H9 (cell line): ENCODE data around the gene IQCN. TPM values are rescaled to one million over a fixed set of nuclear protein-coding genes. Genes with fewer than 3 reads are reported as not detected.

ENCODE experiments used
- DNase-seq: peaks from one replicate; pipeline ENCODE4 v3.0.0-alpha.2; 2017
- H2AFZ ChIP-seq: one replicate; pipeline ENCODE4 v1.6.1; 2013; ENCODE audit warnings: mild to moderate bottlenecking, low read length, control low read depth, moderate library complexity
- H2AK5ac ChIP-seq: 2 replicates; pipeline ENCODE4 v1.6.1; 2013; ENCODE audit warnings: low read length, control low read depth, mixed read lengths; ENCODE audit not compliant: insufficient read length
- H2BK120ac ChIP-seq: one replicate; pipeline ENCODE4 v1.6.1; 2013; ENCODE audit warnings: low read depth, mild to moderate bottlenecking, low read length, control low read depth, inconsistent platforms; ENCODE audit not compliant: poor library complexity, severe bottlenecking
- H2BK12ac ChIP-seq: 2 replicates; pipeline ENCODE4 v1.6.1; 2013; ENCODE audit warnings: low read length, control low read depth, mixed read lengths, low read depth; ENCODE audit not compliant: insufficient read length
- H2BK15ac ChIP-seq: 2 replicates; pipeline ENCODE4 v1.6.1; 2013; ENCODE audit warnings: low read depth, low read length, control low read depth
- H2BK20ac ChIP-seq: one replicate; pipeline ENCODE4 v1.6.1; 2013; ENCODE audit warnings: low read depth, mild to moderate bottlenecking, low read length, control low read depth, inconsistent platforms; ENCODE audit not compliant: poor library complexity, severe bottlenecking
- H2BK5ac ChIP-seq: 2 replicates; pipeline ENCODE4 v1.6.1; 2013; ENCODE audit warnings: low read length, control low read depth, mixed read lengths; ENCODE audit not compliant: insufficient read length
- H3K14ac ChIP-seq: 2 replicates; pipeline ENCODE4 v1.6.1; 2013; ENCODE audit warnings: low read length, control low read depth; ENCODE audit not compliant: insufficient read depth
- H3K18ac ChIP-seq: 2 replicates; pipeline ENCODE4 v1.6.1; 2013; ENCODE audit warnings: low read depth, mild to moderate bottlenecking, mixed read lengths, low read length, control low read depth; ENCODE audit not compliant: insufficient read length
- H3K23ac ChIP-seq: 2 replicates; pipeline ENCODE4 v1.6.1; 2013; ENCODE audit warnings: low read length, control low read depth, mixed read lengths, low read depth; ENCODE audit not compliant: insufficient read length
- H3K23me2 ChIP-seq: 2 replicates; pipeline ENCODE4 v1.6.1; 2013; ENCODE audit warnings: low read depth, mild to moderate bottlenecking, mixed read lengths, low read length, control low read depth; ENCODE audit not compliant: insufficient read length, poor library complexity, severe bottlenecking
- H3K27ac ChIP-seq: 2 replicates; pipeline ENCODE4 v1.5.1; 2013; ENCODE audit warnings: low read length, control low read depth, mixed read lengths, low read depth; ENCODE audit not compliant: insufficient read length
- H3K27me3 ChIP-seq: 2 replicates; pipeline ENCODE4 v1.6.1; 2013; ENCODE audit warnings: low read length, control low read depth, inconsistent platforms; ENCODE audit not compliant: insufficient read depth
- H3K4ac ChIP-seq: 2 replicates; pipeline ENCODE4 v1.6.1; 2013; ENCODE audit warnings: low read depth, mild to moderate bottlenecking, control low read depth, inconsistent platforms, low read length, moderate library complexity
- H3K4me1 ChIP-seq: 2 replicates; pipeline ENCODE4 v1.6.1; 2013; ENCODE audit warnings: low read length, control low read depth, inconsistent platforms; ENCODE audit not compliant: insufficient read depth
- H3K4me2 ChIP-seq: 2 replicates; pipeline ENCODE4 v1.6.1; 2013; ENCODE audit warnings: low read length, control low read depth, mixed read lengths; ENCODE audit not compliant: insufficient read length, insufficient read depth
- H3K56ac ChIP-seq: 2 replicates; pipeline ENCODE4 v1.6.1; 2013; ENCODE audit warnings: low read depth, mild to moderate bottlenecking, mixed read lengths, low read length, control low read depth; ENCODE audit not compliant: insufficient read length
- H3K79me1 ChIP-seq: 2 replicates; pipeline ENCODE4 v1.6.1; 2013; ENCODE audit warnings: low read depth, mild to moderate bottlenecking, moderate library complexity, low read length, control low read depth, inconsistent platforms; ENCODE audit not compliant: insufficient read depth, poor library complexity, severe bottlenecking
- H3K79me2 ChIP-seq: 2 replicates; pipeline ENCODE4 v1.6.1; 2013; ENCODE audit warnings: low read length, control low read depth, inconsistent platforms; ENCODE audit not compliant: insufficient read depth
- H3K9ac ChIP-seq: 2 replicates; pipeline ENCODE4 v1.6.1; 2013; ENCODE audit warnings: low read length, control low read depth, mixed read lengths; ENCODE audit not compliant: insufficient read length; ENCODE audit errors: extremely low read depth
- H3K9me3 ChIP-seq: one replicate; pipeline ENCODE4 v1.6.1; 2013; ENCODE audit warnings: low read depth, low read length, inconsistent platforms; ENCODE audit not compliant: control insufficient read depth
- H3T11ph ChIP-seq: one replicate; pipeline ENCODE4 v1.6.1; 2013; ENCODE audit warnings: mild to moderate bottlenecking, low read length, control low read depth, inconsistent platforms
- H4K20me1 ChIP-seq: one replicate; pipeline ENCODE4 v1.6.1; 2013; ENCODE audit not compliant: control insufficient read depth, insufficient read length, insufficient read depth
- H4K5ac ChIP-seq: 2 replicates; pipeline ENCODE4 v1.6.1; 2013; ENCODE audit warnings: low read depth, mild to moderate bottlenecking, mixed read lengths, low read length, control low read depth; ENCODE audit not compliant: insufficient read length
- H4K8ac ChIP-seq: replicated peaks from 2 replicates; pipeline ENCODE4 v1.6.1; 2013; ENCODE audit warnings: low read length, control low read depth, mixed read lengths, low read depth; ENCODE audit not compliant: insufficient read length
- H4K91ac ChIP-seq: 2 replicates; pipeline ENCODE4 v1.6.1; 2013; ENCODE audit warnings: low read depth, mild to moderate bottlenecking, moderate library complexity, mixed read lengths, low read length, control low read depth; ENCODE audit not compliant: insufficient read length
- H3K27ac Mint-ChIP-seq, 3 experiments: 2 replicates in 2 of 3; 3 replicates in 1 of 3; pipeline ENCODE4 v1.8.0; 2020 to 2021; ENCODE audit warnings: mixed read lengths in 3 of 3, mild to moderate bottlenecking in 1 of 3, moderate library complexity in 1 of 3
- H3K27me3 Mint-ChIP-seq: 2 replicates; pipeline ENCODE4 v1.8.0; 2021; ENCODE audit warnings: low read depth, mild to moderate bottlenecking, moderate library complexity, mixed read lengths
- H3K36me3 Mint-ChIP-seq, 3 experiments: 2 replicates in 2 of 3; 3 replicates in 1 of 3; pipeline ENCODE4 v1.8.0; 2020 to 2021; ENCODE audit warnings: low read depth in 3 of 3, mixed read lengths in 3 of 3; ENCODE audit not compliant: insufficient read depth in 1 of 3
- H3K4me1 Mint-ChIP-seq, 2 experiments: 2 replicates each; pipeline ENCODE4 v1.8.0; 2020; ENCODE audit warnings: mixed read lengths in 2 of 2
- H3K4me3 Mint-ChIP-seq, 2 experiments: 2 replicates in 1 of 2; 3 replicates in 1 of 2; pipeline ENCODE4 v1.8.0; 2020 to 2021; ENCODE audit warnings: mild to moderate bottlenecking in 2 of 2, mixed read lengths in 2 of 2, moderate library complexity in 1 of 2
- H3K9me3 Mint-ChIP-seq, 2 experiments: 2 replicates in 1 of 2; 3 replicates in 1 of 2; pipeline ENCODE4 v1.8.0; 2020; ENCODE audit warnings: mild to moderate bottlenecking in 2 of 2, mixed read lengths in 2 of 2, moderate library complexity in 1 of 2
- CTCF ChIP-seq: fragments of 200-600 bp; sonication (generic); conservative IDR thresholded peaks from 3 replicates; pipeline ENCODE4 v1.8.0; 2021; ENCODE audit warnings: antibody characterized with exemption, mild to moderate bottlenecking
- WGBS: extraction: QIAGEN DNeasy Blood & Tissue Kit; methylation state at CpG from one replicate; pipeline ENCODE4 v1.1.7; 2013; ENCODE audit warnings: missing lambda C conversion rate, low lambda C conversion rate, mixed read lengths; ENCODE audit not compliant: insufficient read length; ENCODE audit errors: extremely low coverage; 5-methylcytosine and 5-hydroxymethylcytosine counted together
- total RNA-seq: library from RNA; stranded (reverse); gene quantifications from 2 replicates; pipeline ENCODE4 v1.2.1, GENCODE V29; 2021

Gene IQCN
- total RNA-seq, 1 experiment from 2014 or later: 0.39 TPM

- no CpG with 5 or more reads among the region's 9 CpGs for WGBS
- Histone ChIP-seq H3T11ph (no peak overlapping the region), H3K23me2 (peaks cover 9% of the 10 kb centered on the region), H4K91ac (no peak overlapping the region), H3K4me2 (no peak overlapping the region), H2BK20ac (no peak overlapping the region), H2BK15ac (no peak overlapping the region), H3K9ac (no peak overlapping the region), H3K4ac (no peak overlapping the region), H2AFZ (no peak overlapping the region), H3K9me3 (no peaks in the 10 kb centered on the region), H2AK5ac (no peak overlapping the region), H2BK120ac (no peak overlapping the region), H3K27ac (no peak overlapping the region), H3K27me3 (no peaks in the 10 kb centered on the region), H3K79me1 (no peaks in the 10 kb centered on the region), H2BK12ac (no peak overlapping the region), H4K8ac (no peak overlapping the region), H3K4me1 (peaks cover 5% of the 10 kb centered on the region; the same call in 1 of the 2 replicates), H3K18ac (no peak overlapping the region), H3K79me2 (no peaks in the 10 kb centered on the region; the same call in 1 of the 2 replicates), H4K5ac (no peak overlapping the region), H4K20me1 (no peaks in the 10 kb centered on the region), H2BK5ac (no peak overlapping the region), H3K23ac (no peak overlapping the region), H3K14ac (no peak overlapping the region), H3K56ac (no peak overlapping the region)
- H3K27me3 Mint-ChIP-seq: peaks cover 5% of the 10 kb centered on the region
- no peaks in the 10 kb centered on the region; a peak in 2 of 7 replicates for H3K36me3 Mint-ChIP-seq
- TF ChIP-seq CTCF: no peak
- H3K4me3 Mint-ChIP-seq: no peak overlapping the region; a peak in 1 of 5 replicates
- peaks cover 31 to 40% of the 10 kb centered on the region in 2 experiments for H3K4me1 Mint-ChIP-seq
- H3K9me3 Mint-ChIP-seq: no peaks in the 10 kb centered on the region; a peak in 2 of 5 replicates
- H3K27ac Mint-ChIP-seq: peak overlapping the region; percentile 51 to 60 (median 53); a peak in 5 of 7 replicates
- DNase-seq: peak; percentile 64
Observed at GRCh38 chr19:18294467-18294864, 20.2 kb upstream of the IQCN start.
